Measurements from ENCODE around the gene SLC25A12. TPM values are rescaled to one million over a fixed set of nuclear protein-coding genes. Genes with fewer than 3 reads are reported as not detected.

The SLC25A12 gene
- total and polyA plus RNA-seq, 10 of the 15 experiments (the other 5 are each of a cell fraction or from before 2014, with no cell fraction given) = 20.9 to 50.0 (median 33.0) TPM

DNA sequence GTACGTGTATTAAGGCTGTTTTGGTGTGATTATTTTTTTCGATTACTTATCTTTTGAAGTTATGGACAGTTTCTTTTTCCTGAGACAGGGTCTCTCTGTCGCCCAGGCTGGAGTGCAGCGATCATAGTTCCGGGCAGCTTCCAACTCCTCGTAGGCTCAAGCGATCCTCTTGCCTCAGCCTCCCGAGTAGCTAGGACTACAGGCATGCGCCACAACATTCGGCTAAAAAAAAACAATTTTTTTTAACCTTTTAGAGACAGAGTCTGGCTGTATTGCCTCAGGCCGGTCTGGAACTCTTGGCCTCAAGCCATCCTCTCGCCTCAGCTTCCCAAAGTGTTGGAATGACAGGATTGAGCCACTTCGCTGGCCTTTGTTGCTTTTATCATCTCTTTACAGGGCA lies 29.2 kb upstream of the SLC25A12 start:
- Histone ChIP-seq H3K4me3 (peak overlapping the region; percentile 85), H3K36me3 (ENCODE audit: control insufficient read depth in 2 of 2, insufficient read depth in 2 of 2, low read length in 1 of 2) (peaks cover 0 to 5% of the 10 kb centered on the region in 2 experiments; a peak in 1 of 4 replicates), H3K4me2 (ENCODE audit: control insufficient read depth, insufficient read depth) (peak overlapping the region; percentile 51), H3K79me2 (ENCODE audit: control insufficient read depth, insufficient read depth, low read length) (peaks cover 34% of the 10 kb centered on the region), H3K27me3 (replicated peaks in 1 of 2; ENCODE audit: control insufficient read depth in 2 of 2, insufficient read depth in 2 of 2, low read length in 1 of 2) (no peaks in the 10 kb centered on the region), H3K4me1 (ENCODE audit: control insufficient read depth, insufficient read depth, low read length) (0 out of 2 replicates have a peak, but pooled peaks cover 2% of the 10 kb centered on the region), H3K27ac (ENCODE audit: control insufficient read depth, insufficient read depth) (peak overlapping the region; percentile 87; the same call in 1 of the 2 replicates), H2AFZ (ENCODE audit: control insufficient read depth, low read depth, low read length) (no peak overlapping the region; the same call in 1 of the 2 replicates), H3K9ac (ENCODE audit: control insufficient read depth, insufficient read depth, low read length) (peak overlapping the region; percentile 85), H4K20me1 (ENCODE audit: control insufficient read depth, insufficient read depth) (no peaks in the 10 kb centered on the region), H3K9me3 (replicated peaks; ENCODE audit: control insufficient read depth, insufficient read depth, low read length) (no peaks in the 10 kb centered on the region)
- ChIA-PET SMC1A (ENCODE audit: uncharacterized antibody, unreplicated experiment) (interaction anchor here (1.0 to 1.8 kb wide), 6 partner anchors 9 to 219 kb away, joined by 3 to 5 read pairs (median 4); partner anchors contain the start of gene SLC25A12), POLR2A (interaction anchor here (1.1 to 1.9 kb wide), 4 partner anchors 10 to 30 kb away, joined by 3 to 12 read pairs (median 6); partner anchors contain the start of gene SLC25A12), RAD21 (ENCODE audit: unreplicated experiment) (interaction anchor here (1.1 to 1.5 kb wide), 3 partner anchors 29 to 47 kb away, joined by 4 to 7 read pairs (median 4); partner anchors contain the start of gene SLC25A12), CTCF (interaction anchor here (1.0 to 2.0 kb wide), 5 partner anchors 9 to 181 kb away, joined by 3 to 9 read pairs (median 6); partner anchors contain the start of gene DLX2)
- TF ChIP-seq, protein P1, sequence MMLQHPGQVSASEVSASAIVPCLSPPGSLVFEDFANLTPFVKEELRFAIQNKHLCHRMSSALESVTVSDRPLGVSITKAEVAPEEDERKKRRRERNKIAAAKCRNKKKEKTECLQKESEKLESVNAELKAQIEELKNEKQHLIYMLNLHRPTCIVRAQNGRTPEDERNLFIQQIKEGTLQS (IDR thresholded peaks at IDR 0.05; ENCODE audit: borderline replicate concordance, extremely low read depth, low read depth, low read length) = no peak
- TF ChIP-seq TCF7 (IDR thresholded peaks at IDR 0.05; ENCODE audit: borderline replicate concordance) (no peak), ZNF217 (IDR thresholded peaks at IDR 0.05) (no peak)
- in situ Hi-C loops (cut with MboI) (no loop called here), intact Hi-C loops (cut with micrococcal nuclease; ENCODE audit: unreplicated experiment) (no loop called here)
- DNase-seq (ENCODE audit: low read depth, low spot score) (no peak), ATAC-seq (no peak), FAIRE-seq (no peak)
- BruUV-seq (replicated peaks) = no TSS peak
- whole genome bisulfite sequencing (ENCODE audit: insufficient coverage, insufficient replicate concordance, low lambda C conversion rate, missing lambda C conversion rate) = 53% methylated on average over 13 of the region's 13 CpGs
